GM23338 (cell line): ENCODE data around the gene SOSTDC1.

Experiments
- CREB1 ChIP-seq: fragments of 250-450 bp; sonication (Bioruptor Pico); IDR thresholded peaks from 2 replicates; pipeline ENCODE4 v1.5.0; 2020; ENCODE audit warnings: low read depth, mild to moderate bottlenecking, moderate library complexity
- EZH2 ChIP-seq: fragments of 200-600 bp; sonication (generic); IDR thresholded peaks from one replicate; pipeline ENCODE4 v1.8.0; 2017; ENCODE audit warnings: antibody characterized with exemption, mild to moderate bottlenecking, low read depth; ENCODE audit not compliant: unreplicated experiment
- EZH2phosphoT487 ChIP-seq: fragments of 200-600 bp; sonication (generic); IDR thresholded peaks from one replicate; pipeline ENCODE4 v1.8.1; 2018; ENCODE audit warnings: antibody characterized with exemption; ENCODE audit not compliant: unreplicated experiment
- JUNB ChIP-seq: IDR thresholded peaks from one replicate; pipeline ENCODE4 v1.6.1; 2016; ENCODE audit warnings: antibody characterized with exemption; ENCODE audit not compliant: unreplicated experiment
- NANOG ChIP-seq: IDR thresholded peaks from 2 replicates; pipeline ENCODE4 v1.6.1; 2016; ENCODE audit warnings: antibody characterized with exemption, borderline replicate concordance
- POLR2AphosphoS5 ChIP-seq: IDR thresholded peaks from 2 replicates; pipeline ENCODE4 v1.6.1; 2016; ENCODE audit warnings: antibody characterized with exemption, low read depth
- ZNF114 ChIP-seq: fragments of 250-450 bp; sonication (Bioruptor Pico); IDR thresholded peaks from 2 replicates; pipeline ENCODE4 v1.5.0; 2020; ENCODE audit warnings: mild to moderate bottlenecking, moderate library complexity
- ZNF331 ChIP-seq: fragments of 250-450 bp; sonication (Bioruptor Pico); IDR thresholded peaks from 2 replicates; pipeline ENCODE4 v1.5.0; 2020; ENCODE audit warnings: low read depth, mild to moderate bottlenecking, moderate library complexity
- TF ChIP-seq, protein P1 (sequence below): IDR thresholded peaks from 2 replicates; pipeline ENCODE4 v1.6.1; 2016; ENCODE audit warnings: antibody characterized with exemption
- TF ChIP-seq, protein P2 (sequence below), 2 experiments: fragments of 200-600 bp in 1 of 2; sonication (generic) in 1 of 2; conservative IDR thresholded peaks; 2 replicates each; pipeline versions ENCODE4 v1.5.1 to v1.6.1; 2016 to 2017; ENCODE audit warnings: antibody characterized with exemption in 2 of 2, low read depth in 2 of 2, mild to moderate bottlenecking in 2 of 2, moderate library complexity in 1 of 2
- TF ChIP-seq, protein P3 (sequence below): IDR thresholded peaks from one replicate; pipeline ENCODE4 v1.6.1; 2018; ENCODE audit warnings: antibody characterized with exemption; ENCODE audit not compliant: unreplicated experiment
- TF ChIP-seq, protein P4 (sequence below): fragments of 250-450 bp; sonication (Bioruptor Pico); IDR thresholded peaks from 2 replicates; pipeline ENCODE4 v1.5.0; 2020; ENCODE audit warnings: mild to moderate bottlenecking, moderate library complexity

DNA sequence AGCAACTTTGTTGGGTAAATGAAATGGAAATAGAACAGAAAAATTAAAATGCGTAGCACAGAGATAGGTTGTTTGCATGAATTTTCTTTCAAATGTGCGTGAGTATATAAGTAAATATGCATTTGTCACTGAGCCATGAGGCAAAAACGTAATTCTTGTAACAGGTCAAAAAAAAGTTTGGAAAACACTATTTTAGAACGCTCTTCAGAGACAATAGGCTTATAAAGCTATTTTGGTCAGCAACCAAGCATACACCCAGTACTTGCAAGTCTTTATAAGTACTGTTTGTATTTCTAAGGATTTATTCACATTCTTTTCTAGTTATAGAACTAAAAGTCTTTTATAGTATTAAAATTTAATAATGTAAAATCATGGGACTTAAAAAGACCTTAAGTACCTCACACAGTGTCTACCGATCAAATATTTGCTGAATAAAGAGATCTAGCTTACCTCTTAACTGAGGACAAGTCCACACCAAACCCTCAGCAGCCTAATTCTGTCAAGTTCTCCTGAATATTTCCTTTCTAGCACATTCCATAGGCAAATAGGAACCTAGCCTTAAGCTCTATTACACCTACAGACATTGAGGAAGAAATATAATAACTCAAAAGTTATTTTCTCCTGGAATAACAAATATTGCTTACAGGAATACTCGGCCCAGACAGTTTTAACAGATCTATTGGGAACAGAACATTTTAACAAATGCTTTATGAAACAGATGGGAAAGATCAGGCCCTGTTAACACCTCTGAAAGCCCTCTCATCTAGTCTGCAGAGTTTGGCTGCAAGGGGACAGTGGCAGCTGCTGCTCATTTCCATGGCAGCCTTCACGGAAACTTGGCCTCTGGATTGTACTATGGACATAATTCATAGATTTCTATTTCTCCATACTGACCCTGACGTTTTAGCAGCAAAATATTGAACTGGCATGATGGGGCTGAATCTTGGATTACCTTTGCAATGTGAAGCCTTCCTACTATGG lies 53.0 kb downstream of the SOSTDC1 start:
- TF ChIP-seq, protein P1, sequence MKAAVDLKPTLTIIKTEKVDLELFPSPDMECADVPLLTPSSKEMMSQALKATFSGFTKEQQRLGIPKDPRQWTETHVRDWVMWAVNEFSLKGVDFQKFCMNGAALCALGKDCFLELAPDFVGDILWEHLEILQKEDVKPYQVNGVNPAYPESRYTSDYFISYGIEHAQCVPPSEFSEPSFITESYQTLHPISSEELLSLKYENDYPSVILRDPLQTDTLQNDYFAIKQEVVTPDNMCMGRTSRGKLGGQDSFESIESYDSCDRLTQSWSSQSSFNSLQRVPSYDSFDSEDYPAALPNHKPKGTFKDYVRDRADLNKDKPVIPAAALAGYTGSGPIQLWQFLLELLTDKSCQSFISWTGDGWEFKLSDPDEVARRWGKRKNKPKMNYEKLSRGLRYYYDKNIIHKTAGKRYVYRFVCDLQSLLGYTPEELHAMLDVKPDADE, result no peak
- TF ChIP-seq POLR2AphosphoS5 (no peak), EZH2phosphoT487 (no peak), EZH2 (no peak), ZNF114 (no peak), JUNB (no peak), CREB1 (no peak), ZNF331 (CRISPR knock-in tag) (no peak), NANOG (no peak)
- TF ChIP-seq, protein P2, sequence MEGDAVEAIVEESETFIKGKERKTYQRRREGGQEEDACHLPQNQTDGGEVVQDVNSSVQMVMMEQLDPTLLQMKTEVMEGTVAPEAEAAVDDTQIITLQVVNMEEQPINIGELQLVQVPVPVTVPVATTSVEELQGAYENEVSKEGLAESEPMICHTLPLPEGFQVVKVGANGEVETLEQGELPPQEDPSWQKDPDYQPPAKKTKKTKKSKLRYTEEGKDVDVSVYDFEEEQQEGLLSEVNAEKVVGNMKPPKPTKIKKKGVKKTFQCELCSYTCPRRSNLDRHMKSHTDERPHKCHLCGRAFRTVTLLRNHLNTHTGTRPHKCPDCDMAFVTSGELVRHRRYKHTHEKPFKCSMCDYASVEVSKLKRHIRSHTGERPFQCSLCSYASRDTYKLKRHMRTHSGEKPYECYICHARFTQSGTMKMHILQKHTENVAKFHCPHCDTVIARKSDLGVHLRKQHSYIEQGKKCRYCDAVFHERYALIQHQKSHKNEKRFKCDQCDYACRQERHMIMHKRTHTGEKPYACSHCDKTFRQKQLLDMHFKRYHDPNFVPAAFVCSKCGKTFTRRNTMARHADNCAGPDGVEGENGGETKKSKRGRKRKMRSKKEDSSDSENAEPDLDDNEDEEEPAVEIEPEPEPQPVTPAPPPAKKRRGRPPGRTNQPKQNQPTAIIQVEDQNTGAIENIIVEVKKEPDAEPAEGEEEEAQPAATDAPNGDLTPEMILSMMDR (conservative IDR thresholded peaks at IDR 0.05; ENCODE audit: low read depth in 2 of 2), result no peak
- TF ChIP-seq, protein P3, sequence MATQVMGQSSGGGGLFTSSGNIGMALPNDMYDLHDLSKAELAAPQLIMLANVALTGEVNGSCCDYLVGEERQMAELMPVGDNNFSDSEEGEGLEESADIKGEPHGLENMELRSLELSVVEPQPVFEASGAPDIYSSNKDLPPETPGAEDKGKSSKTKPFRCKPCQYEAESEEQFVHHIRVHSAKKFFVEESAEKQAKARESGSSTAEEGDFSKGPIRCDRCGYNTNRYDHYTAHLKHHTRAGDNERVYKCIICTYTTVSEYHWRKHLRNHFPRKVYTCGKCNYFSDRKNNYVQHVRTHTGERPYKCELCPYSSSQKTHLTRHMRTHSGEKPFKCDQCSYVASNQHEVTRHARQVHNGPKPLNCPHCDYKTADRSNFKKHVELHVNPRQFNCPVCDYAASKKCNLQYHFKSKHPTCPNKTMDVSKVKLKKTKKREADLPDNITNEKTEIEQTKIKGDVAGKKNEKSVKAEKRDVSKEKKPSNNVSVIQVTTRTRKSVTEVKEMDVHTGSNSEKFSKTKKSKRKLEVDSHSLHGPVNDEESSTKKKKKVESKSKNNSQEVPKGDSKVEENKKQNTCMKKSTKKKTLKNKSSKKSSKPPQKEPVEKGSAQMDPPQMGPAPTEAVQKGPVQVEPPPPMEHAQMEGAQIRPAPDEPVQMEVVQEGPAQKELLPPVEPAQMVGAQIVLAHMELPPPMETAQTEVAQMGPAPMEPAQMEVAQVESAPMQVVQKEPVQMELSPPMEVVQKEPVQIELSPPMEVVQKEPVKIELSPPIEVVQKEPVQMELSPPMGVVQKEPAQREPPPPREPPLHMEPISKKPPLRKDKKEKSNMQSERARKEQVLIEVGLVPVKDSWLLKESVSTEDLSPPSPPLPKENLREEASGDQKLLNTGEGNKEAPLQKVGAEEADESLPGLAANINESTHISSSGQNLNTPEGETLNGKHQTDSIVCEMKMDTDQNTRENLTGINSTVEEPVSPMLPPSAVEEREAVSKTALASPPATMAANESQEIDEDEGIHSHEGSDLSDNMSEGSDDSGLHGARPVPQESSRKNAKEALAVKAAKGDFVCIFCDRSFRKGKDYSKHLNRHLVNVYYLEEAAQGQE, result no peak
- TF ChIP-seq, protein P4, sequence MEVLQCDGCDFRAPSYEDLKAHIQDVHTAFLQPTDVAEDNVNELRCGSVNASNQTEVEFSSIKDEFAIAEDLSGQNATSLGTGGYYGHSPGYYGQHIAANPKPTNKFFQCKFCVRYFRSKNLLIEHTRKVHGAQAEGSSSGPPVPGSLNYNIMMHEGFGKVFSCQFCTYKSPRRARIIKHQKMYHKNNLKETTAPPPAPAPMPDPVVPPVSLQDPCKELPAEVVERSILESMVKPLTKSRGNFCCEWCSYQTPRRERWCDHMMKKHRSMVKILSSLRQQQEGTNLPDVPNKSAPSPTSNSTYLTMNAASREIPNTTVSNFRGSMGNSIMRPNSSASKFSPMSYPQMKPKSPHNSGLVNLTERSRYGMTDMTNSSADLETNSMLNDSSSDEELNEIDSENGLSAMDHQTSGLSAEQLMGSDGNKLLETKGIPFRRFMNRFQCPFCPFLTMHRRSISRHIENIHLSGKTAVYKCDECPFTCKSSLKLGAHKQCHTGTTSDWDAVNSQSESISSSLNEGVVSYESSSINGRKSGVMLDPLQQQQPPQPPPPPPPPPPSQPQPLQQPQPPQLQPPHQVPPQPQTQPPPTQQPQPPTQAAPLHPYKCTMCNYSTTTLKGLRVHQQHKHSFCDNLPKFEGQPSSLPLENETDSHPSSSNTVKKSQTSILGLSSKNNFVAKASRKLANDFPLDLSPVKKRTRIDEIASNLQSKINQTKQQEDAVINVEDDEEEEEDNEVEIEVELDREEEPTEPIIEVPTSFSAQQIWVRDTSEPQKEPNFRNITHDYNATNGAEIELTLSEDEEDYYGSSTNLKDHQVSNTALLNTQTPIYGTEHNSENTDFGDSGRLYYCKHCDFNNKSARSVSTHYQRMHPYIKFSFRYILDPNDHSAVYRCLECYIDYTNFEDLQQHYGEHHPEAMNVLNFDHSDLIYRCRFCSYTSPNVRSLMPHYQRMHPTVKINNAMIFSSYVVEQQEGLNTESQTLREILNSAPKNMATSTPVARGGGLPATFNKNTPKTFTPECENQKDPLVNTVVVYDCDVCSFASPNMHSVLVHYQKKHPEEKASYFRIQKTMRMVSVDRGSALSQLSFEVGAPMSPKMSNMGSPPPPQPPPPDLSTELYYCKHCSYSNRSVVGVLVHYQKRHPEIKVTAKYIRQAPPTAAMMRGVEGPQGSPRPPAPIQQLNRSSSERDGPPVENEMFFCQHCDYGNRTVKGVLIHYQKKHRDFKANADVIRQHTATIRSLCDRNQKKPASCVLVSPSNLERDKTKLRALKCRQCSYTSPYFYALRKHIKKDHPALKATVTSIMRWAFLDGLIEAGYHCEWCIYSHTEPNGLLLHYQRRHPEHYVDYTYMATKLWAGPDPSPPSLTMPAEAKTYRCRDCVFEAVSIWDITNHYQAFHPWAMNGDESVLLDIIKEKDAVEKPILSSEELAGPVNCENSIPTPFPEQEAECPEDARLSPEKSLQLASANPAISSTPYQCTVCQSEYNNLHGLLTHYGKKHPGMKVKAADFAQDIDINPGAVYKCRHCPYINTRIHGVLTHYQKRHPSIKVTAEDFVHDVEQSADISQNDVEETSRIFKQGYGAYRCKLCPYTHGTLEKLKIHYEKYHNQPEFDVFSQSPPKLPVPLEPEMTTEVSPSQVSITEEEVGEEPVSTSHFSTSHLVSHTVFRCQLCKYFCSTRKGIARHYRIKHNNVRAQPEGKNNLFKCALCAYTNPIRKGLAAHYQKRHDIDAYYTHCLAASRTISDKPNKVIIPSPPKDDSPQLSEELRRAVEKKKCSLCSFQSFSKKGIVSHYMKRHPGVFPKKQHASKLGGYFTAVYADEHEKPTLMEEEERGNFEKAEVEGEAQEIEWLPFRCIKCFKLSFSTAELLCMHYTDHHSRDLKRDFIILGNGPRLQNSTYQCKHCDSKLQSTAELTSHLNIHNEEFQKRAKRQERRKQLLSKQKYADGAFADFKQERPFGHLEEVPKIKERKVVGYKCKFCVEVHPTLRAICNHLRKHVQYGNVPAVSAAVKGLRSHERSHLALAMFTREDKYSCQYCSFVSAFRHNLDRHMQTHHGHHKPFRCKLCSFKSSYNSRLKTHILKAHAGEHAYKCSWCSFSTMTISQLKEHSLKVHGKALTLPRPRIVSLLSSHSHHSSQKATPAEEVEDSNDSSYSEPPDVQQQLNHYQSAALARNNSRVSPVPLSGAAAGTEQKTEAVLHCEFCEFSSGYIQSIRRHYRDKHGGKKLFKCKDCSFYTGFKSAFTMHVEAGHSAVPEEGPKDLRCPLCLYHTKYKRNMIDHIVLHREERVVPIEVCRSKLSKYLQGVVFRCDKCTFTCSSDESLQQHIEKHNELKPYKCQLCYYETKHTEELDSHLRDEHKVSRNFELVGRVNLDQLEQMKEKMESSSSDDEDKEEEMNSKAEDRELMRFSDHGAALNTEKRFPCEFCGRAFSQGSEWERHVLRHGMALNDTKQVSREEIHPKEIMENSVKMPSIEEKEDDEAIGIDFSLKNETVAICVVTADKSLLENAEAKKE (CRISPR knock-in tag), result no peak
